ENCODE results near the gene TFIP11. TPM values are rescaled to one million over a fixed set of nuclear protein-coding genes. Genes with fewer than 3 reads are reported as not detected.

TFIP11 gene
- total and polyA plus RNA-seq, 7 donors: 28.8 to 56.1 (median 36.8) TPM

- H3K27ac ChIP-seq: no peak overlapping the region
- DNase-seq (no peak), ATAC-seq (no peak)
- H3K27me3 ChIP-seq (ENCODE audit: insufficient read depth in 3 of 3, low read length in 2 of 3): no peaks in the 10 kb centered on the region
- peaks cover 8 to 90% of the 10 kb centered on the region in 2 donors for H3K36me3 ChIP-seq (ENCODE audit: insufficient read depth in 1 of 2, low read depth in 1 of 2)
- peaks cover 39% of the 10 kb centered on the region for H3K4me1 ChIP-seq
- intact Hi-C loops (cut with DNase I): no loop called here
- H3K9me3 ChIP-seq: no peaks in the 10 kb centered on the region
- TF ChIP-seq CTCF (IDR thresholded peaks at IDR 0.05): no peak
- no peak overlapping the region for H3K4me3 ChIP-seq
- 86 to 88% (median 88%) methylated on average over 4 of the region's 4 CpGs for WGBS, 3 donors
Measured at GRCh38 chr22:26476705-26477340, 35.5 kb downstream of the TFIP11 start.

GRCh38 chr22:26474682-26475081, 37.6 kb downstream of the TFIP11 start:
- peaks cover 28% of the 10 kb centered on the region for H3K4me1 ChIP-seq
- no peaks in the 10 kb centered on the region for H3K9me3 ChIP-seq
- peak overlapping the region; percentile 43 for H3K27ac ChIP-seq
- DNase-seq (no peak), ATAC-seq (no peak)
- H3K36me3 ChIP-seq (ENCODE audit: insufficient read depth in 1 of 2, low read depth in 1 of 2): peaks cover 10 to 93% of the 10 kb centered on the region in 2 donors
- no peak overlapping the region for H3K4me3 ChIP-seq
- no peak for TF ChIP-seq CTCF (IDR thresholded peaks at IDR 0.05)
- H3K27me3 ChIP-seq (ENCODE audit: insufficient read depth in 3 of 3, low read length in 2 of 3): no peaks in the 10 kb centered on the region
- intact Hi-C loops (cut with DNase I): no loop called here

GRCh38 chr22:26471522-26471921, 40.8 kb downstream of the TFIP11 start:
- peaks cover 19% of the 10 kb centered on the region for H3K4me1 ChIP-seq
- DNase-seq: peak; percentile 56 to 66
- H3K9me3 ChIP-seq: no peaks in the 10 kb centered on the region
- no peak overlapping the region for H3K4me3 ChIP-seq
- intact Hi-C loops (cut with DNase I): no loop called here
- WGBS, 3 donors: 60 to 70% (median 61%) methylated on average over 5 of the region's 5 CpGs
- H3K27ac ChIP-seq: peak overlapping the region; percentile 85
- TF ChIP-seq CTCF (IDR thresholded peaks at IDR 0.05): no peak
- peak; percentile 95 to 99 (median 98) for ATAC-seq
- H3K36me3 ChIP-seq (ENCODE audit: insufficient read depth in 1 of 2, low read depth in 1 of 2): peaks cover 4 to 96% of the 10 kb centered on the region in 2 donors
- H3K27me3 ChIP-seq (ENCODE audit: insufficient read depth in 3 of 3, low read length in 2 of 3): no peaks in the 10 kb centered on the region

- Histone ChIP-seq H3K36me3 (ENCODE audit: insufficient read depth in 1 of 2, low read depth in 1 of 2) (peaks cover 4 to 96% of the 10 kb centered on the region in 2 donors), H3K27me3 (ENCODE audit: insufficient read depth in 3 of 3, low read length in 2 of 3) (no peaks in the 10 kb centered on the region), H3K27ac (peak overlapping the region; percentile 85), H3K4me3 (no peak overlapping the region), H3K9me3 (no peaks in the 10 kb centered on the region), H3K4me1 (peaks cover 19% of the 10 kb centered on the region)
- no peak for DNase-seq
- TF ChIP-seq CTCF (IDR thresholded peaks at IDR 0.05): no peak
- intact Hi-C loops (cut with DNase I): no loop called here
- no peak for ATAC-seq
- WGBS, 3 donors: 93 to 97% (median 95%) methylated on average over 2 of the region's 2 CpGs
Measured at GRCh38 chr22:26470807-26471206, 41.5 kb downstream of the TFIP11 start.

GRCh38 chr22:26466196-26466595, 46.1 kb downstream of the TFIP11 start:
- intact Hi-C loops (cut with DNase I): no loop called here

More at GRCh38 chr22:26466196-26466595, 46.1 kb downstream of the TFIP11 start:
- H3K9me3 ChIP-seq: no peaks in the 10 kb centered on the region
- peaks cover 3 to 100% of the 10 kb centered on the region in 2 donors for H3K36me3 ChIP-seq (ENCODE audit: insufficient read depth in 1 of 2, low read depth in 1 of 2)
- 54 to 71% (median 55%) methylated on average over 5 of the region's 5 CpGs for WGBS, 3 donors
- ATAC-seq: peak; percentile 57 to 84 (median 66)
- H3K27me3 ChIP-seq (ENCODE audit: insufficient read depth in 3 of 3, low read length in 2 of 3): no peaks in the 10 kb centered on the region
- peak in 1 of 2 donors; percentile 28 for DNase-seq
- no peak for TF ChIP-seq CTCF (IDR thresholded peaks at IDR 0.05)
- peaks cover 8% of the 10 kb centered on the region for H3K4me1 ChIP-seq
- H3K4me3 ChIP-seq: no peak overlapping the region
- peak overlapping the region; percentile 60 for H3K27ac ChIP-seq
